Measurements from ENCODE around the gene TRPM8.

The TRPM8 gene

DNA sequence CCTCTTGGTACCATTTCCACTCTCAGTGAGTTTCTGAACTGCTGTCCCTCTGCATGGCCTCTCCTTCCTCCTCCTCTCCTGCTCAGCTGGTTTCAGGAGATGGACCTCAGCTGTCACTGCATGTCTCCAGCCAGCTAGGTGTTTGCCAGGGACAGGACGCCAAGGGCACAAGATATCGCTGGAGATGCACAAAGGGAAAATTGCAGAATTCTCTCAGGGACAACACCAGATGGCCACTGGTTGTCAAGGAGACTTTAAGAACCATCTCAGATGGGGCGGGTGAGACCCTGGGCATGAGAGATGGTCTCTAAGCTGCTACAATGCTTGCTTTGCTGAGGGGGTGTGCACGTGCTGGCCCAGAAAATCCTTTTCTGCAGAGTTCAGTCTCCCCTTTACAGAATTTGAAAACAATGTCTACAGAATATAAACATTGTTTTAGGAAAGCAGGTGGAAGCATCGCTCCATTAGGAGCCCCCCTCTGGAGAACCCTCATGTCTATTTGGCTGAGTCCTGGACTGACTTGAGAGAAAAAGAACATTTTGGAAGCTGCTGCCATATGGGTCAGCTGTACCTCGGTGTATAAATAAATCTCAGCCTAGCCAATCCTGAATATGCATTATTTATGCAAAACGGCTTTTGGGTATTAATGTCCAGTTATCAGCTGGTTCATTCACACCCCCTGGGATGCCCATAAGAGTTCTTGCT, 75.5 kb downstream of the TRPM8 start:
- CTCF ChIA-PET: interaction anchor here (0.6 kb wide), 2 partner anchors 49 to 354 kb away, joined by 3 read pairs; no protein-coding TSS in a partner anchor

DNA sequence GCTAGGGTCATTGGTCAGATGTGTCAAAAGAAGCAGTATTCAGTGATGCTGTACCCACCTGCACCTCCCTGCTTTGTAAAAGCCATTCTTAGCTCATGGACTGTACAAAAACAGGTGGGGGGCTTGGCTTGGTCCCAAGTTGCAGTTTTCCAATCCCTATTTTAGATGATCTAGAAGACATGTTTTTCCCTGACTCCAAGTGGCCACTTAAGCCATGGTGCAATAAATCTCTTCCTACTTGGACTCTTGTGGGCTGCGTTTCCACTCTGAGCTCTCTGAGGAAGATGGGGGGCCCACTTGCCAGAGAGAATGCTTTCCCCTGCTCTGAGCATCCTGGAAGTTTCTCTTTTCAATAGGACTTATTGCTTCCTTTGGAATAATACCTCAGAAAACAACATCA, 76.3 kb downstream of the TRPM8 start:
- POLR2A ChIA-PET (ENCODE audit: low non-redundant PET): no interaction called here
- CTCF ChIA-PET: interaction anchor here (0.6 kb wide), 1 partner anchor 50 kb away, joined by 3 read pairs; no protein-coding TSS in a partner anchor
- H3K27ac ChIP-seq: no peak overlapping the region
- no peak for TF ChIP-seq CTCF (conservative IDR thresholded peaks at IDR 0.05; ENCODE audit: low read depth)
- no peak for DNase-seq (ENCODE audit: low spot score)

More for the DNA sequence above, 75.5 kb downstream of the TRPM8 start:
- TF ChIP-seq CTCF (conservative IDR thresholded peaks at IDR 0.05; ENCODE audit: low read depth): no peak
- no peak overlapping the region for H3K27ac ChIP-seq
- no peak for DNase-seq (ENCODE audit: low spot score)
- POLR2A ChIA-PET (ENCODE audit: low non-redundant PET): no interaction called here

GRCh38 chr2:233994151-233994550, 77.0 kb downstream of the TRPM8 start:
- CTCF ChIA-PET: interaction anchor here (0.6 to 1.0 kb wide), 3 partner anchors 10 to 1164 kb away, joined by 3 read pairs; no protein-coding TSS in a partner anchor
- POLR2A ChIA-PET (ENCODE audit: low non-redundant PET): no interaction called here
- H3K27ac ChIP-seq: no peak overlapping the region
- TF ChIP-seq CTCF (conservative IDR thresholded peaks at IDR 0.05; ENCODE audit: low read depth): no peak
- no peak for DNase-seq (ENCODE audit: low spot score)

DNA sequence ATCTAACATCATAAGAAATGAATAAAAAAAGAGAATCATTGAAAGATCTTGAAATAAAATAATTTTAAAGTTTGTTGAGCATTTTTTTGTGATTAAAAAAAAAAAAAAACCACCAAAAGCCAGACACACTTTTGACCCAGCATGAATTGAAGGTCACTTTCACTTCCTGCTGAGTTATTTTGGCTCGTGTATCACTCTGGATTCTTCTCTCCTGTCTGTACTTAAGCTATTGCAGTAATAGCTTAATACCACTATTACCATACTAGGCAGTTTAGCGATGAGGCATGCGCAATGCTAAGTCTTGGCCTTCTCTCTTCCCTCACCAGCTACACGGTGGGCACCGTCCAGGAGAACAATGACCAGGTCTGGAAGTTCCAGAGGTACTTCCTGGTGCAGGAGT, 78.8 kb downstream of the TRPM8 start:
- CTCF ChIA-PET: interaction anchor here (0.6 kb wide), 2 partner anchors 309 to 1337 kb away, joined by 3 to 4 read pairs; no protein-coding TSS in a partner anchor
- no peak for DNase-seq (ENCODE audit: low spot score)
- no peak overlapping the region for H3K27ac ChIP-seq
- no peak for TF ChIP-seq CTCF (conservative IDR thresholded peaks at IDR 0.05; ENCODE audit: low read depth)
- POLR2A ChIA-PET (ENCODE audit: low non-redundant PET): no interaction called here

DNA sequence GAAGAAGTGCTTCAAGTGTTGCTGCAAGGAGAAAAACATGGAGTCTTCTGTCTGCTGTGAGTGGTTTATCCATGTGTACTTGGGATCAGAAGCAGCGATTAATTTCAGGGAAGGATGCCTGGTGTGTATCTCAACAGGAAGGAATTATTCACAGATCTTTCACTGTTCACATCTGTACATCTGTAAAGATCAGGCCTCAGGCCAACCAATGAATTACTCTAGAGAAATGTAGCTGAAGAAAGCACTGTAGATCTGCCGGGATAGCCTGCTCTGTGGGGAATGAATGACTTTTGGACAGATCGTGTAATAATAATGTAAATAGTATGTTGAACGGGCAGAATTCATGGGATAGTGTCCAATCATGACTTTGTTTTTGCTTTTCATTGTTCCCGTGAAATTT, 79.3 kb downstream of the TRPM8 start:
- CTCF ChIA-PET: interaction anchor here (0.6 kb wide), 1 partner anchor 1337 kb away, joined by 3 read pairs; no protein-coding TSS in a partner anchor

GRCh38 chr2:233997707-233998106, 80.5 kb downstream of the TRPM8 start:
- no peak for TF ChIP-seq CTCF (conservative IDR thresholded peaks at IDR 0.05; ENCODE audit: low read depth)
- CTCF ChIA-PET: interaction anchor here (0.7 kb wide), 1 partner anchor 138 kb away, joined by 3 read pairs; no protein-coding TSS in a partner anchor
- no peak overlapping the region for H3K27ac ChIP-seq
- POLR2A ChIA-PET (ENCODE audit: low non-redundant PET): no interaction called here
- DNase-seq (ENCODE audit: low spot score): no peak

More for the DNA sequence above, 79.3 kb downstream of the TRPM8 start:
- DNase-seq (ENCODE audit: low spot score): no peak
- no peak overlapping the region for H3K27ac ChIP-seq
- POLR2A ChIA-PET (ENCODE audit: low non-redundant PET): no interaction called here
- no peak for TF ChIP-seq CTCF (conservative IDR thresholded peaks at IDR 0.05; ENCODE audit: low read depth)
